Limb (tissue), 2 donors: ENCODE results near the gene CPHXL.

Experiments
- DNase-seq, 2 donors: peaks; one replicate each; pipeline ENCODE4 v3.0.0-alpha.2; 2016; ENCODE audit errors: extremely low spot score in 2 of 2

CPHXL gene

DNA sequence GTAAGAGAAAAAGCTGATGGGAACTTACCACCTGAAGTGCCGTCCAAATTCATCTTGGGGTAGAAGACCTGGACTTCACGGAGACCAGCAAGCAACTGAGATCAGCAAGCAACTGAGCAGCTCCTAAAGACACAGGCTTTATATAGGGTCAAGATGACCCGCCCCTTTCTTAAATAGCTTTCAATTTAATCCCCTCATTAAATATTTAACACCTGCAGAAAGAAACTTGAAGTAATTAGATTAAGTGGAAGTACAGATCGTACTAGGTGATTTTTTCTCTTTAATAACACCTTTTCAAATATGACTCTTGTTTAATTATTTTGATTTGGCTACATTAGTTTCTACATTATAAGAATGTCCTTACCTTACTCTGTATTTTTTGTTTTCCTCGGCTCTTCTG is at the start of gene CPHXL:
TSS of gene CPHXL (minus strand) at position 101 of the 400 bp plus-strand sequence. CDS start at position 53, 48 bp downstream.
- no peak for DNase-seq

DNA sequence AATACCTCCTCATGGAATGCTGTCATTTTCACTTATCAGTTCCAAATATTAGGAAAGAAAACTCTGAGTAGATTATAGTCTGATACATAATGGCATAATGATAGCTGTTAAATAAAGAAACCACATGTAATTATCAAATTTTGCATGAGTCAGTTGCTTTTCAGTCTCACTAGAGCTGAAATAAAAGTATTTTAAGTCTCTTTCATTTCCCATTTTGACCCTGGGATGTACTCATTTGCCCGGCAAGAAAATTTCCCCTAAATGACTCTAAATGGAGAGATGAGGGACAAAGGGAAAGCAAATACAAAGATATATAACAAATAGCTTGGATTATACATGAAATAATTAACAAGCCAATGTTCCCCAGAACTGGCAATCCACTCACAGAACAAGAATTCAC is 47.9 kb upstream of the CPHXL start:
- no peak for DNase-seq

DNA sequence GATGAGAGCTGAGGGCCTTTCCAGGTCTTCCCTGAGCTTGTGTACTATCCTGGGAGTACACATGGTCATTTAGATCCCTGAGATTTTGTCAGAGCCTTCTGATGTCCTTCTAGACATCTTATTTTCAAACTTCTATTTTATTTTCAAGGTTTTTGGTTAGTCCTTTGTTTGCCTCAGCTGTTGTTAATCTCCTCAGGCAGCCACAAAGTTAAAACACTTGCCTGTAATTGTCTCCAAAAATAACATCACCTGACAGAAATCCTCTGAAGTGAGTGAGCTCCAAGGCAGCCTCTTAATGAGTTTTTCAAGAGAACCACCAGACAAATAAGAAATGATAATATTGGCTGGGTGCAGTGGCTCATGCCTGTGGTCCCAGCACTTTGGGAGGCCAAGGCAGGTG is 43.8 kb upstream of the CPHXL start:
- no peak for DNase-seq

- DNase-seq, result peak; percentile 53 to 72
These were observed 38.0 kb upstream of the CPHXL start for GRCh38 chr16:75764154-75764768.

GRCh38 chr16:75763204-75763603 is 36.9 kb upstream of the CPHXL start:
- no peak for DNase-seq

DNA sequence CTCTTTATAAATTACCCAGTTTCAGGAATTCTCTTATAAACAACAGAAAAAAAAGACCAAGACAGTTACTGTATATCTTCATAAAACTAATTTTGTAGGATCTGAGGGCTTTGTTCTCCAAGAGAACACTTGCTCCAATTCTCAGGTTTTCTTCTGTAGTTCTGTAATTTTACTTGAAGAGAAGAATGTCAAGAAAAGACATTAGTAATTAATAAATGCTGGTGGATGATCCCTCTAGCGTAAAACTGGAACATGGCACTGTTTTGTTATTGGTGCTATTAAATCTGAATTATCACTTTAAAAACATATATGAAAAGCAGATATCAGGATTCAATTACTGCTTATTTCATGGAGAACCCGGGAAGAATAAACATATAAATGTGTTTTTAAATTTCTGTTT is 36.5 kb upstream of the CPHXL start:
- no peak for DNase-seq

GRCh38 chr16:75761108-75761507 is 34.8 kb upstream of the CPHXL start:
- DNase-seq, result no peak

- DNase-seq, result no peak
These were observed 33.8 kb upstream of the CPHXL start for GRCh38 chr16:75760018-75760519.

DNA sequence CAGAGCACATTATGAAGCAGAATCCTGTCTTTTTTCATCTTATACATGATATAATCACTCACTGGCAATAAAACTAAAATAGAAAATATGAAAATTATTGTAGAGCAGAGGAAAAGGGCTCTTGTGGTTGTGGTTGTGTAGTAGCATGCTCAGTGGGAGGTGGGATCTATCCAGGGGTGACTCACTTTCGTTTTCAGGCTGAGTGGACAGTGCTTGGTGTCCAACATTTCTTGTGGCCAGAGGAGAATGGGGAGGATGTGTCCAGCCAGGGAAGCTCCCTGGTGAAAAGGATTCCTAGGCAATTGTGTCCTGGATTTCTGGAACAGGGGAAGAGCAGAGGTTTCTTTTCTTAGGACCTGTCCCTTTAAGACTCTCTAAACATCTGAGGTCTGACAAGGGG is 31.9 kb upstream of the CPHXL start:
- DNase-seq, result no peak

DNA sequence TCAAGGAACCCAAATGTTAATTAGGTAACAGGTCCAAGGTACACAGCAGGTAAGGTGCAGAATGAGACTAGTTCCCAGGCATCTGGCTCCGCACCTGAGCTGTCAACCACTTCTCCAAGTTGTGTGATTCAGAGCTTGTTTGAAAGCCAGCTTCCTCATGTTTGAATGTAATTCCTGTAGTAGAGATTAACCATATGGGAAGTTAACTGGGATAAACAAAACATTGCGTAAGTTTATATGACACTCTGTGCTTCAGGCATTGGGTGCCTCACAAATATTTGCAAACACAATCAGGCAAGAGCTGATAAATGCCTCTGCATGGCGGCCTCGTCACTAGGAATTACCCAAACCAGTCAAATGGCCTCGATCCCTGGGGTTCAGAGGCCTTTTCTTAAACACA is 27.9 kb upstream of the CPHXL start:
- no peak for DNase-seq

- no peak for DNase-seq
These were observed 24.2 kb upstream of the CPHXL start for GRCh38 chr16:75750528-75750927.

DNA sequence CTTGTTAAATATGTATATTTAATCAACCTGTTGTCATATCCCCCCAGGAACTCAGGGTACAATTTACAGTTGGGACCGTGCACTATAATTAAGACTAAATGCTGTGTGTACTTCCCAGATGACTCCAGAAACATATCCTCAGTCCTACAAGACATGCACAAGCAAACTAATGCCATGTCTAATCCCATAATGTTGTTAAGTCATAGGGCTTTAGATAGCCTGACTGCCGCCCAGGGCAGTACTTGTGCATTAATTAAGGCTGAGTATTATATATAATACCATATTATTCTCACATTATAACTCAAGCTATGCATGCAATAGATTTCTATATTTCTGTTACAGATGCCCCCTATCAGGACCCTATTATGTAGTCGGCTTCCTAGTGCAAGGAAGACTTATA is 20.1 kb upstream of the CPHXL start:
- no peak for DNase-seq

DNA sequence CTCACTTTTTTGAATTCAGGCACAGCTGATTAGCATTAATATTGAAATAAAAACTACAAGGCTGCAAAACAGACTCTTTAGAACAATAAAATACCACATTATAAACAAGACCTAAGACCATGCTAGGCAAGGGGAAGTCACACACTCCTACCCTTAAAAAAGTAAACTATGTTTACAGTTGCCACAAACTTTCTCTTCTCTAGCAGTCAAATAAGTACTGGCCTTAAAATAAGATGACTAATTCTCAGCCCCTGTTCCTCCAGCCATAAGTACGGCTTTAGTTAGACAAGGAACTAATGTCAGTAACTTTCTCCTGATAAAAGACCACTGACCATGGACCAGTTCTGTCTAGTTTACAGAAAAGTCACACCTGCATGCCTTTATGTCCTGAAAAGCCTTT is 19.5 kb upstream of the CPHXL start:
- no peak for DNase-seq

DNA sequence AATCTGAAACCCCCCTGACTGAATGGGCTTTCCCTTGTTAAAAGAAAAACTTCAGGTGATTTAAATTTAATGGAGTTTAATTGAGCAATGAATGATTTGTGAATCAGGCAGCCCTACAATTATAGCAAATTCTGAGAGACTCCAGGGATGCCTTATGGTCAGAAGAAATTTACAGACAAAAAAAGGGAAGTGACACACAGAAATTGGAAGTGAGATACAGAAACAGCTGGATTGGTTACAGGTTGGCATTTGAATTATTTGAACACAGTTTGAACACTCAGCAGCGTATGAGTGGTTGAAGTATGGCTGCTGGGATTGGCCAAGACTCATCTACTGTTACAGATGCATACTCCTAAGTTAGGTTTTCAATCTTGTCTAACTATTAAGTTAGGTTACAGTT is 19.0 kb upstream of the CPHXL start:
- no peak for DNase-seq

- no peak for DNase-seq
These were observed 16.2 kb upstream of the CPHXL start for GRCh38 chr16:75742424-75743047.

- peak in 1 of 2 donors; percentile 21 for DNase-seq
These were observed 7.3 kb upstream of the CPHXL start for GRCh38 chr16:75733305-75734211.

DNA sequence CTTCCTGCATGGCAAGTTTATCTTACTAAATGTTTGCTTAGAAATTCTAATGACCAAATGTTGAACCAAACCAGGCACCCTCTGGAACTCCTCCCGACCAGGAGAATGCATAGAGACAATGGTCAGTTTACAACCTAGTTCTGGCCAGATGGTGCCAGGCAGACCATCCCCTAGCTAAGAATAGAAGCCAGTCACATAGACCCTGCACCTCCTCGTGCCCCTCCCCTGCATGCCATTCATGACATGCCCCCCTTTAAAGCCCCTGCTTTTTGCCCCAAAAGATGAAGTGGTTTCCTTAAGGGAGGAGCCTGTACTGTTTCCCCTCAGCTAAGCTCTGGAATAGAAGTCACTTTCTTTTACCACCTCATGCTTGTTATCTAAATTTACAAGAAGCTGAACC is 6.6 kb upstream of the CPHXL start:
- no peak for DNase-seq

DNA sequence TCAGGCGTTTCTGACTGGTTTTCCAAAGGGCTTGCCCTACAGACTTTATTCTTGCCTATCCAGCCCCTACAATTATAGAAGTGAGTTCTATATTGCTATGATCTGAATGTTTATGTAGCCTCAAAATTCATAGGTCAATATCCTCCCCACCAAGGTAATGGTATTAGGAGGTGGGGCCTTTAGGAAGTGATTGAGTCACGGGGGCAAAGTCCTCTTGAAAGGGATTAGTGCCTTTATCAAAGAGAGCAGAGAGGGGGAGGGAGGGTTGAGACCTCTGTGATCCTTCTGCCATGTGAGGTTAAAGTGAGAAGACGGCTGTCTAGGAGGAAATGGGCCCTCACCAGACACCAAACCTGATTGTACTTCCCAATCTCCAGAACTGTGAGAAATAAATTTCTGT is 931 bp upstream of the CPHXL start:
- DNase-seq, result no peak

DNA sequence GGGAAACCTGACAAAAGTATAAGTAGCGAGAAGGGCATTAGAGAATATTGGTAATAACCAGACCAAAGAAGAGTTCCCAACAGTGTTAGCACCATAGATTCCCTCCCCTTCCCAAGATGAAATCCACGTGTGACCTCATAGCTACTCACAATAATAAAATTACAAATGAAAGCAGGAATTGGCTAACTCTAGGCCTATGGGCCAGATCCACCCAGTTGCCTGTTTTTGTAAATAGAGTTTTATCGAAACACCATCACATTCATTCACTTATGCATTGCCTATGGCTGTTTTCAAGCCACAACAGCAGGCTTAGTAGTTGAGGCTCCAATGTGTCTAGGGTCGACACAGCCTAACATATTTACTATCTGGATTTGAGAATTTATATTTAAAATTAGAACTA is 7.8 kb downstream of the CPHXL start:
- no peak for DNase-seq

- no peak for DNase-seq
These were observed 11.6 kb downstream of the CPHXL start for GRCh38 chr16:75714661-75715060.

GRCh38 chr16:75710344-75710743 is 15.9 kb downstream of the CPHXL start:
- DNase-seq, result no peak

- no peak for DNase-seq
These were observed 23.0 kb downstream of the CPHXL start for GRCh38 chr16:75703306-75703705.
